ENCODE data around the gene WWOX.

- no peak for TF ChIP-seq CTCF (IDR thresholded peaks at IDR 0.05)
- no peak for TF ChIP-seq POLR2A (IDR thresholded peaks at IDR 0.05)
Observed at GRCh38 chr16:78125112-78125844, 25.8 kb downstream of the WWOX start.

All from right lobe of liver (tissue), 4 donors.